H9 (cell line): Measurements from ENCODE around the gene EXOSC2. TPM values are rescaled to one million over a fixed set of nuclear protein-coding genes. Genes with fewer than 3 reads are reported as not detected.
A peak's percentile ranks its signal among the peaks of the same experiment; 100 is the strongest.

Source experiments
- DNase-seq: peaks from one replicate; pipeline ENCODE4 v3.0.0-alpha.2; 2017
- H2AFZ ChIP-seq: one replicate; pipeline ENCODE4 v1.6.1; 2013; ENCODE audit warnings: mild to moderate bottlenecking, low read length, control low read depth, moderate library complexity
- H2AK5ac ChIP-seq: 2 replicates; pipeline ENCODE4 v1.6.1; 2013; ENCODE audit warnings: low read length, control low read depth, mixed read lengths; ENCODE audit not compliant: insufficient read length
- H2BK120ac ChIP-seq: one replicate; pipeline ENCODE4 v1.6.1; 2013; ENCODE audit warnings: low read depth, mild to moderate bottlenecking, low read length, control low read depth, inconsistent platforms; ENCODE audit not compliant: poor library complexity, severe bottlenecking
- H2BK12ac ChIP-seq: 2 replicates; pipeline ENCODE4 v1.6.1; 2013; ENCODE audit warnings: low read length, control low read depth, mixed read lengths, low read depth; ENCODE audit not compliant: insufficient read length
- H2BK15ac ChIP-seq: 2 replicates; pipeline ENCODE4 v1.6.1; 2013; ENCODE audit warnings: low read depth, low read length, control low read depth
- H2BK20ac ChIP-seq: one replicate; pipeline ENCODE4 v1.6.1; 2013; ENCODE audit warnings: low read depth, mild to moderate bottlenecking, low read length, control low read depth, inconsistent platforms; ENCODE audit not compliant: poor library complexity, severe bottlenecking
- H2BK5ac ChIP-seq: 2 replicates; pipeline ENCODE4 v1.6.1; 2013; ENCODE audit warnings: low read length, control low read depth, mixed read lengths; ENCODE audit not compliant: insufficient read length
- H3K14ac ChIP-seq: 2 replicates; pipeline ENCODE4 v1.6.1; 2013; ENCODE audit warnings: low read length, control low read depth; ENCODE audit not compliant: insufficient read depth
- H3K18ac ChIP-seq: 2 replicates; pipeline ENCODE4 v1.6.1; 2013; ENCODE audit warnings: low read depth, mild to moderate bottlenecking, mixed read lengths, low read length, control low read depth; ENCODE audit not compliant: insufficient read length
- H3K23ac ChIP-seq: 2 replicates; pipeline ENCODE4 v1.6.1; 2013; ENCODE audit warnings: low read length, control low read depth, mixed read lengths, low read depth; ENCODE audit not compliant: insufficient read length
- H3K23me2 ChIP-seq: 2 replicates; pipeline ENCODE4 v1.6.1; 2013; ENCODE audit warnings: low read depth, mild to moderate bottlenecking, mixed read lengths, low read length, control low read depth; ENCODE audit not compliant: insufficient read length, poor library complexity, severe bottlenecking
- H3K27ac ChIP-seq: 2 replicates; pipeline ENCODE4 v1.5.1; 2013; ENCODE audit warnings: low read length, control low read depth, mixed read lengths, low read depth; ENCODE audit not compliant: insufficient read length
- H3K27me3 ChIP-seq: 2 replicates; pipeline ENCODE4 v1.6.1; 2013; ENCODE audit warnings: low read length, control low read depth, inconsistent platforms; ENCODE audit not compliant: insufficient read depth
- H3K4ac ChIP-seq: 2 replicates; pipeline ENCODE4 v1.6.1; 2013; ENCODE audit warnings: low read depth, mild to moderate bottlenecking, control low read depth, inconsistent platforms, low read length, moderate library complexity
- H3K4me1 ChIP-seq: 2 replicates; pipeline ENCODE4 v1.6.1; 2013; ENCODE audit warnings: low read length, control low read depth, inconsistent platforms; ENCODE audit not compliant: insufficient read depth
- H3K4me2 ChIP-seq: 2 replicates; pipeline ENCODE4 v1.6.1; 2013; ENCODE audit warnings: low read length, control low read depth, mixed read lengths; ENCODE audit not compliant: insufficient read length, insufficient read depth
- H3K56ac ChIP-seq: 2 replicates; pipeline ENCODE4 v1.6.1; 2013; ENCODE audit warnings: low read depth, mild to moderate bottlenecking, mixed read lengths, low read length, control low read depth; ENCODE audit not compliant: insufficient read length
- H3K79me1 ChIP-seq: 2 replicates; pipeline ENCODE4 v1.6.1; 2013; ENCODE audit warnings: low read depth, mild to moderate bottlenecking, moderate library complexity, low read length, control low read depth, inconsistent platforms; ENCODE audit not compliant: insufficient read depth, poor library complexity, severe bottlenecking
- H3K79me2 ChIP-seq: 2 replicates; pipeline ENCODE4 v1.6.1; 2013; ENCODE audit warnings: low read length, control low read depth, inconsistent platforms; ENCODE audit not compliant: insufficient read depth
- H3K9ac ChIP-seq: 2 replicates; pipeline ENCODE4 v1.6.1; 2013; ENCODE audit warnings: low read length, control low read depth, mixed read lengths; ENCODE audit not compliant: insufficient read length; ENCODE audit errors: extremely low read depth
- H3K9me3 ChIP-seq: one replicate; pipeline ENCODE4 v1.6.1; 2013; ENCODE audit warnings: low read depth, low read length, inconsistent platforms; ENCODE audit not compliant: control insufficient read depth
- H3T11ph ChIP-seq: one replicate; pipeline ENCODE4 v1.6.1; 2013; ENCODE audit warnings: mild to moderate bottlenecking, low read length, control low read depth, inconsistent platforms
- H4K20me1 ChIP-seq: one replicate; pipeline ENCODE4 v1.6.1; 2013; ENCODE audit not compliant: control insufficient read depth, insufficient read length, insufficient read depth
- H4K5ac ChIP-seq: 2 replicates; pipeline ENCODE4 v1.6.1; 2013; ENCODE audit warnings: low read depth, mild to moderate bottlenecking, mixed read lengths, low read length, control low read depth; ENCODE audit not compliant: insufficient read length
- H4K8ac ChIP-seq: replicated peaks from 2 replicates; pipeline ENCODE4 v1.6.1; 2013; ENCODE audit warnings: low read length, control low read depth, mixed read lengths, low read depth; ENCODE audit not compliant: insufficient read length
- H4K91ac ChIP-seq: 2 replicates; pipeline ENCODE4 v1.6.1; 2013; ENCODE audit warnings: low read depth, mild to moderate bottlenecking, moderate library complexity, mixed read lengths, low read length, control low read depth; ENCODE audit not compliant: insufficient read length
- H3K27ac Mint-ChIP-seq, 3 experiments: 2 replicates in 2 of 3; 3 replicates in 1 of 3; pipeline ENCODE4 v1.8.0; 2020 to 2021; ENCODE audit warnings: mixed read lengths in 3 of 3, mild to moderate bottlenecking in 1 of 3, moderate library complexity in 1 of 3
- H3K27me3 Mint-ChIP-seq: 2 replicates; pipeline ENCODE4 v1.8.0; 2021; ENCODE audit warnings: low read depth, mild to moderate bottlenecking, moderate library complexity, mixed read lengths
- H3K36me3 Mint-ChIP-seq, 3 experiments: 2 replicates in 2 of 3; 3 replicates in 1 of 3; pipeline ENCODE4 v1.8.0; 2020 to 2021; ENCODE audit warnings: low read depth in 3 of 3, mixed read lengths in 3 of 3; ENCODE audit not compliant: insufficient read depth in 1 of 3
- H3K4me1 Mint-ChIP-seq, 2 experiments: 2 replicates each; pipeline ENCODE4 v1.8.0; 2020; ENCODE audit warnings: mixed read lengths in 2 of 2
- H3K4me3 Mint-ChIP-seq, 2 experiments: 2 replicates in 1 of 2; 3 replicates in 1 of 2; pipeline ENCODE4 v1.8.0; 2020 to 2021; ENCODE audit warnings: mild to moderate bottlenecking in 2 of 2, mixed read lengths in 2 of 2, moderate library complexity in 1 of 2
- H3K9me3 Mint-ChIP-seq, 2 experiments: 2 replicates in 1 of 2; 3 replicates in 1 of 2; pipeline ENCODE4 v1.8.0; 2020; ENCODE audit warnings: mild to moderate bottlenecking in 2 of 2, mixed read lengths in 2 of 2, moderate library complexity in 1 of 2
- WGBS: extraction: QIAGEN DNeasy Blood & Tissue Kit; methylation state at CpG from one replicate; pipeline ENCODE4 v1.1.7; 2013; ENCODE audit warnings: missing lambda C conversion rate, low lambda C conversion rate, mixed read lengths; ENCODE audit not compliant: insufficient read length; ENCODE audit errors: extremely low coverage; 5-methylcytosine and 5-hydroxymethylcytosine counted together
- total RNA-seq: library from RNA; stranded (reverse); gene quantifications from 2 replicates; pipeline ENCODE4 v1.2.1, GENCODE V29; 2021
- TF ChIP-seq, protein P1 (sequence below): fragments of 200-600 bp; sonication (generic); conservative IDR thresholded peaks from 3 replicates; pipeline ENCODE4 v1.8.0; 2021; ENCODE audit warnings: antibody characterized with exemption, mild to moderate bottlenecking

EXOSC2 gene
- total RNA-seq, 1 experiment from 2014 or later, result 94.5 TPM

DNA sequence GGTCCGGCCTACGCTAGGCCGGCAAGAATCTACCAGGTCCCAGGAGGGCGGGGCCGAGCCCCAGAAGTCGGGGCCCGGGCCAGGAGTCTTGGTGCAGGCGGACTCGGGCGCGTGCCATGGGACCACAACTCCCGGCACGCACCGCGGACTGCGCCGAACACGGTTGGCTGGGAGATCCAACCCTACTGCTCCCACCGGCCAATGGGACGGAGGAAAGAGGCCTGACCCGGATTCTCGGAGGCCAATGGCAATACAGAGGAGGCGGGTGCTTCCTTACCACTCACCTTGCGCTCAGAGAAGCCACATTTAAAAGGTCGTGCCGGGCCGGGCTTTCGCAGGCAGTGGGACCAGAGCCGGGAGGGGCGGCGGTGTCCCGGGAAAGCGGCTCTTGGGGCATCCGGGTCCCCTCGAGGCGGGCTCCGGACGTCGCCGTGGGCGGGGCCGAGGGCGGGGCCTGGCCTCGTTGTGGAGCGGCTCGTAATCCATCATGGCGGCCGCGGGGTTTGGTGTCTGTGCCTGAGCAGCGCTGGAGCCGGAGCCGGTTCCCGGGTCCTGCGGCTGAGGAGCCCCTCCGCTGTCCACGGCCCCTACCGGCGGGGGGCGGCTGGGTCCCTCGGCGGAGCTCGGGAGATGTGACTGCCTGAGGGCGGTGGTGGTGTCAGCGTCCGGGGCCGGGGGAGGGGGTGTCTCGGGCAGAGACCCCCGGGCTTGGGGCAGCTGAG, 19.1 kb downstream of the EXOSC2 start:
- H3K4me2 ChIP-seq, result peak overlapping the region; percentile 89
- no peak overlapping the region for H4K8ac ChIP-seq
- no CpG with 5 or more reads among the region's 68 CpGs for WGBS
- H3K4ac ChIP-seq, result no peak overlapping the region
- peak overlapping the region; percentile 77 for H3K9ac ChIP-seq
- no peak overlapping the region for H4K5ac ChIP-seq
- Mint-ChIP-seq H3K27me3 (no peaks in the 10 kb centered on the region), H3K4me3 (peak overlapping the region; percentile 90 to 96), H3K36me3 (peaks cover 0 to 3% (median 0%) of the 10 kb centered on the region in 3 experiments; a peak in 1 of 7 replicates), H3K9me3 (no peaks in the 10 kb centered on the region), H3K27ac (peak overlapping the region; percentile 87 to 96 (median 90); a peak in 6 of 7 replicates), H3K4me1 (peaks cover 23 to 24% of the 10 kb centered on the region in 2 experiments)
- H3K27me3 ChIP-seq, result no peaks in the 10 kb centered on the region
- no peak overlapping the region for H4K91ac ChIP-seq
- H2BK5ac ChIP-seq, result no peak overlapping the region
- H2BK20ac ChIP-seq, result no peak overlapping the region
- peak overlapping the region; percentile 94 for H2BK120ac ChIP-seq
- H3K79me2 ChIP-seq, result peaks cover 5% of the 10 kb centered on the region; the same call in 1 of the 2 replicates
- H4K20me1 ChIP-seq, result no peaks in the 10 kb centered on the region
- no peak overlapping the region for H2AK5ac ChIP-seq
- peaks cover 3% of the 10 kb centered on the region for H3K79me1 ChIP-seq
- H3K27ac ChIP-seq, result peak overlapping the region; percentile 77
- no peak overlapping the region for H3K56ac ChIP-seq
- no peak overlapping the region for H2BK15ac ChIP-seq
- peaks cover 7% of the 10 kb centered on the region; the same call in 1 of the 2 replicates for H3K4me1 ChIP-seq
- no peak overlapping the region for H3T11ph ChIP-seq
- H3K9me3 ChIP-seq, result no peaks in the 10 kb centered on the region
- H3K23me2 ChIP-seq, result peaks cover 5% of the 10 kb centered on the region
- DNase-seq, result peak; percentile 99
- H2AFZ ChIP-seq, result no peak overlapping the region
- peak overlapping the region; percentile 100 for H3K18ac ChIP-seq
- no peak overlapping the region for H3K23ac ChIP-seq
- H2BK12ac ChIP-seq, result peak overlapping the region; percentile 96
- peak overlapping the region; percentile 100 for H3K14ac ChIP-seq
- TF ChIP-seq, protein P1, sequence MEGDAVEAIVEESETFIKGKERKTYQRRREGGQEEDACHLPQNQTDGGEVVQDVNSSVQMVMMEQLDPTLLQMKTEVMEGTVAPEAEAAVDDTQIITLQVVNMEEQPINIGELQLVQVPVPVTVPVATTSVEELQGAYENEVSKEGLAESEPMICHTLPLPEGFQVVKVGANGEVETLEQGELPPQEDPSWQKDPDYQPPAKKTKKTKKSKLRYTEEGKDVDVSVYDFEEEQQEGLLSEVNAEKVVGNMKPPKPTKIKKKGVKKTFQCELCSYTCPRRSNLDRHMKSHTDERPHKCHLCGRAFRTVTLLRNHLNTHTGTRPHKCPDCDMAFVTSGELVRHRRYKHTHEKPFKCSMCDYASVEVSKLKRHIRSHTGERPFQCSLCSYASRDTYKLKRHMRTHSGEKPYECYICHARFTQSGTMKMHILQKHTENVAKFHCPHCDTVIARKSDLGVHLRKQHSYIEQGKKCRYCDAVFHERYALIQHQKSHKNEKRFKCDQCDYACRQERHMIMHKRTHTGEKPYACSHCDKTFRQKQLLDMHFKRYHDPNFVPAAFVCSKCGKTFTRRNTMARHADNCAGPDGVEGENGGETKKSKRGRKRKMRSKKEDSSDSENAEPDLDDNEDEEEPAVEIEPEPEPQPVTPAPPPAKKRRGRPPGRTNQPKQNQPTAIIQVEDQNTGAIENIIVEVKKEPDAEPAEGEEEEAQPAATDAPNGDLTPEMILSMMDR, result no peak
